GM21619 (cell line): Measurements from ENCODE around the gene PARVG.

Experiments used
- ATAC-seq: cut with Tn5 transposase; IDR thresholded peaks from one replicate; pipeline ENCODE4 v1.9.1; 2021; ENCODE audit not compliant: unreplicated experiment

Gene PARVG

GRCh38 chr22:44154436-44154942, 26.2 kb upstream of the PARVG start:
- ATAC-seq: no peak

DNA sequence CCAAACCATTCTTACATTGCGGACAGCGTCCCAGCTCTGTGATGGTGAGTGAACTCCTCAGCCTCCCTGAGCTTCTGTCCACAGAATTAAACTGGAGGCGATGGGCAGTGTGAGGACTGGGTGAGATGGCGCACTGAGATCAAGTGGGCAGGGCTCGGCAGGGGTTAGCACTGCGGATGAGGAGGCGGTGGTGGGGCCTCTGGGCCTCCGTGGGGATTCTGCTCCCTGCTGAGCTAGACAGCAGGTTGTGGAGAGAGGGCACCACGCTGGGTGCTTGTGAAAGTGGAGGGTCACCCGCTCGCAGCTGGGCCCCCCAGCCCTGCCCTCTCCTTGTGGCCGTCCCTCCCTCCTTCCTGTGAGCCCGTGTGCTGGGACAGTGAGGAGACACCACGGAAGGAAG, 25.6 kb upstream of the PARVG start:
- no peak for ATAC-seq

GRCh38 chr22:44157916-44158618, 22.7 kb upstream of the PARVG start:
- ATAC-seq: no peak

DNA sequence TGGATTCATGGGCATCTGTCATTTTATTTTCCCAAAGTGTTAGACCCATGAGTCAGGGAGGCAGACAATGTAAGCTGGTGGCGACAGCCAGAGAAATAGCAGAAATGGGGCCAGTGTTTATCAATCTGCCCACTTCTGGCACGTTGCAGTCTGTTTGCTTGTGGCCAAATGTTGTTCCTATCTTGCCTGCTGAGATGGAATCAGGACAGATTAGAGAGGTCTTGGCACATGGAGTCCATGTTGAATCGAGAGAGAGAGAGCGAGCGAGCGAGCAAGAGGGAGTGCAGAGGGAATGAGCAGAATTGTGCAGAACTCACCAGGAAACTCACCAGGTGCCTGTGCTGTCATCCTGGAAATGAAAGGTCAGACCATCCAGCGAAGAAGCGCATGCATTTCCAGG, 21.9 kb upstream of the PARVG start:
- ATAC-seq: no peak

DNA sequence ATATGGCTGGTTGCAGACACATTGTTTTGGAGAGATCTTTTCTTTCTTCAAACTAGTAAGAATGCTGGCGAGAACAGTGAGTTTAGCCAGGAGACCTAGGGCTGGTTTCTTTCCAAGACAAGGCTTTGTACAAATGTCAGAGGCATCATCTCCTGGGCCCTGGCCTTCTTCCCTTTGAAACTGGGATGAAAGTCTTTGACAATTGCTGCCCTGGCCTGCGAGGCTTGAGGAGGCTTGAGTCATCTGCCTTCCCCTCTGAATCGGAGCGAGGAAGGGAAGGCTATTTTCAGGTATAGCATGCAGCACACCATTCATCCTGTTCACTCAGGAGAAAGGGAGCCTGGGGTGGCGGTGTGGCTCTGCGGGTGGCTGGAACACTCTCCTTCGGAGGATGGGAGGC, 21.5 kb upstream of the PARVG start:
- ATAC-seq: no peak

DNA sequence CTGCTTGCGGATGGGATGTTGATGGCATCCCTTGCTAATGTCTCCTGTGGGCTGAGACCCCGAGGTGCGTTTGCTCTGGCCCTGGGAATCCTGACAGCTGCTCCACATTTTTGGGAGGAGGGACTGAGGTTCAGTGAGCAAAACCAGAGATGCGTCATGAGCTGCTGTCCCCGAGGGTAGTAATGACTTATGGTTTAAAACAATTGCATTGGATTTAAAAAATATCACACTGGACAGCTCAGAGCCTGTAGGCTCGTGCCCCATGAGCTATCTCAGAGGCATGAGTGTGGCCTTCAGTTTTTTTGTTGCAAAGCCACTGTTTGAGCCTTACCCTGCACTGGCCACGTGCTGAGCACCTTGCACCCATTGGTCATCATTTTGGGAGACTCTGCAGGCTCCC, 20.9 kb upstream of the PARVG start:
- no peak for ATAC-seq

- no peak for ATAC-seq
Measured at GRCh38 chr22:44160421-44160820, 20.3 kb upstream of the PARVG start.

GRCh38 chr22:44161673-44162072, 19.1 kb upstream of the PARVG start:
- no peak for ATAC-seq

- no peak for ATAC-seq
Measured at GRCh38 chr22:44162960-44163359, 17.8 kb upstream of the PARVG start.

GRCh38 chr22:44163536-44163935, 17.2 kb upstream of the PARVG start:
- no peak for ATAC-seq

- no peak for ATAC-seq
Measured at GRCh38 chr22:44164031-44164430, 16.7 kb upstream of the PARVG start.

- no peak for ATAC-seq
Measured at GRCh38 chr22:44165286-44165874, 15.3 kb upstream of the PARVG start.

- no peak for ATAC-seq
Measured at GRCh38 chr22:44166498-44167276, 14.0 kb upstream of the PARVG start.

DNA sequence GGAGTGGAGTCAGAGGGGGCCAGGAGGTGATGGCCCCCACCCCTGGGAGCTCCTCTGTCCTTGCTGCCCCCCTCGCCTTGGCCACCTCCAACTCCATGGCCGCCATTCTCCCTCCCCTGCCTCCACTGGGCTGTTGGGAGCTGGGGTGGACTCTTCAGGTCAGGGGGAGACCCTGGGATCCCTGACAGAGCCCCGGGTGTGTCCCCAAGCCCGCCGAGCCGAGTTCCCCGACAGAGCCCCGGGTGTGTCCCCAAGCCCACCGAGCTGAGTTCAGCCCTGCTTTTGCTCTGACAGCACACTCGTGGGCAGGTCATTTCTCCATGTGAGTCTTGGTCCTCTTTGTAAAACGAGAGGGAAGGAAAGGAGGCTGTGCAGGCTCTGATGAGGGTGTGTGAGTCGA, 13.2 kb upstream of the PARVG start:
- ATAC-seq: no peak

DNA sequence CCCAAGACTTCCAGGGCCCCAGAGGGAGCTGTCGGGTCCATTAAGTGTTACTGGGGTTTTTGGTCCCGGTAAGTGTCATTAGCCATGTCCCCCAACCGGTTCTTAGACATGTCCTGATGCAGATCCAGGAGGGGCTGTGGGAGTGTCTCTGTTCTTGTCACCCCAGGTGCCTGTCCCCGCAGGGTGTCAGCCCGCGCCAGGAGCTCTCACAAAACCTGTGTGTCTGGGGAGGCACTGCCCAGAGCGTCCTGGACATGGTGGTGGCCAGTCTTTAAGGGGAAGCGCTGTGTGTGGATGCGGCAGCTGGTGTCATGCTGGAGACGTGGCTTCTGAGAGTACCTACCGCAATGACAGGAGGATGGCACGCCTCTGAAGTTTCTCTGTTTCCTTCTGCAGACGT, 12.5 kb upstream of the PARVG start:
- ATAC-seq: no peak

GRCh38 chr22:44170470-44170869, 10.3 kb upstream of the PARVG start:
- ATAC-seq: no peak

- ATAC-seq: no peak
Measured at GRCh38 chr22:44171561-44171960, 9.2 kb upstream of the PARVG start.

DNA sequence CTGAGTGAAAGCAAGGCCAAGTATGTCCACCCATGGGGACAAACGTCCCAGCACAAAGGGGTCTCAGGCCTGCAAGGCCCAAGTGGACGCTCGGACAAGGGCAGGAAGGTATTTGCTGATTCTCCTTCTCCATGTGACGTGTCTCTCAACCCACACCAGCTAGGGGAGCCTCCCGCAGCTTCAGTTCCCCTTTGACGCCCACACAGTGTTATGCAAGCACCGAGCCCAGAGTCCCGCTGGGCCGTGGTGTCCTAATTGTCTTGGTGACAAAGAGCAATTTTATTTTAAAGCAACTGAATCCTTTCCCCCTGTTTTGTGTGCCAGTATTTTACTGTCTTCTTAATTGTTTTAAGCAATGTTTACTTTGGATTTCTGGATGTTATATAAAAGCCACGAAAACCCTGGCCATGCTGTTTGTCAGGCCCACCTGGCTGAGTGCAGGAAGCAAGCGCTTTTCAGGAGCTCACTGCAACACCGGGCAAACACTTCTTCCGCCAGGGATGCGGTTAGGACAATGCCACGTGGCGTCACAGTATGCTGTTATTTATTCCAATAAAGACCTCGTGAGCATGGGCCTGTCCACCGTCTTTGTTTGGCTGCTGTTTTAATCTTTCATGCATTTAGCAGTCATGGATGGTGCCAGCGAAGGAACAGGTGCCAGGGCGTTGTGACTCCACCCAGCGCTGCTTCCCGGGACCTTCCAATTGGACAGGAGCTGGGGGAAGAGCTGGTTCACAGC, 8.2 kb upstream of the PARVG start:
- ATAC-seq: peak; percentile 61

GRCh38 chr22:44173154-44173553, 7.6 kb upstream of the PARVG start:
- ATAC-seq: no peak

- ATAC-seq: no peak
Measured at GRCh38 chr22:44175676-44176075, 5.0 kb upstream of the PARVG start.
